HG03520 (cell line): ENCODE results near the gene ASGR1.

Experiments used
- ATAC-seq: cut with Tn5 transposase; IDR thresholded peaks from one replicate; pipeline ENCODE4 v1.9.1; 2021; ENCODE audit warnings: mild to moderate bottlenecking, moderate library complexity; ENCODE audit not compliant: unreplicated experiment

Gene ASGR1

GRCh38 chr17:7216242-7217112 lies 37.3 kb upstream of the ASGR1 start:
- no peak for ATAC-seq

DNA sequence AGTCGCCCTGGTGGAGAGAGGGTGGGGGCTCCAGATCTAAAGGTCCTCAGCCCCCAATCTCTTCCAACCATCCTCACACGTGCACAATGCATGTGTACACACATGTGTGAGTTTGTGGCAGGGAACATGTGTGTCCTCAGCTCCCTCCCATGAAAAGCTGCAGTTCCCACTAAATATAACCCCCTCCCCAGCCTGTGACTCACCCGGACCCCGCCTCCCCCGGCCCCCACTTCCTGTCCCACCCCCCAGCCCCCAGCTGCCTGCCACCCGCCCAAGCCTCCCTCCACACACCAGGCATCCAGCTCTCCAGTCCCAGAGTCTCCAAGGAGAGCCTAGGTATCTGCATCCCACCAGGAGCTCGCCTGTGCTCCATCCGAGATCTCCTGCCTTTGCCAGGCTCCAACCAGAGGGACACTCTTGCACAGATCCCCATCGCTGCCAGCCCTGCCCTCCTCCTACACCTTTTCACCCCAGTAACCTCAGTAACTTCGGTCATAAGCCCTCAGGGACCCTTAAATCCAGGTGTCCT lies 36.5 kb upstream of the ASGR1 start:
- ATAC-seq = no peak

DNA sequence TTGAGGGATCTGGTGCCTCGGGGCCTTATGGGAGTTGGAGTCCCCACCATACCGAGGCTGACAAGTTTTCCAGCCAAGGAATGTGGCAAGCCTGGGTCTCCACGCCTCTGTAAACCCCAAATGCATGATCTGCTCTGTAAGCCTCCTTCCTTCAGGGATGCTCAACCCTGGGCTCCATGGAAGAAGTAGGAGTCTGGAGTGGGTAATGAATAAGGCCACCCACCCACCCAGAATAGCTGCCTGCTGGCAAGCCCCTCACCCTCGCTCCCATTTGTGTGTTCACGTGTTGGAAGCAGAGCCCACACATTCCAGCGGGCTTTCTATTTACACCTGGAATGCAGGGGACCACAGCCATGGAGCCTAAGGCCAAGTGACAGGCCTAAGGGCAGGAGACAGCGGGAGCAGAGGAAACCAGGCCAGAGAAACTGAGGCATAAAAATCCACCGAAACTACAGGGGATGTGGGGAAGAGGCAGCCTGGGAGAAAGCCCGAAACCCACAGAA lies 36.0 kb upstream of the ASGR1 start:
- no peak for ATAC-seq

GRCh38 chr17:7214300-7215135 lies 35.3 kb upstream of the ASGR1 start:
- peak; percentile 65 for ATAC-seq

- no peak for ATAC-seq
Observed at GRCh38 chr17:7213895-7214299, 34.7 kb upstream of the ASGR1 start.

GRCh38 chr17:7211491-7212273 lies 32.5 kb upstream of the ASGR1 start:
- no peak for ATAC-seq

DNA sequence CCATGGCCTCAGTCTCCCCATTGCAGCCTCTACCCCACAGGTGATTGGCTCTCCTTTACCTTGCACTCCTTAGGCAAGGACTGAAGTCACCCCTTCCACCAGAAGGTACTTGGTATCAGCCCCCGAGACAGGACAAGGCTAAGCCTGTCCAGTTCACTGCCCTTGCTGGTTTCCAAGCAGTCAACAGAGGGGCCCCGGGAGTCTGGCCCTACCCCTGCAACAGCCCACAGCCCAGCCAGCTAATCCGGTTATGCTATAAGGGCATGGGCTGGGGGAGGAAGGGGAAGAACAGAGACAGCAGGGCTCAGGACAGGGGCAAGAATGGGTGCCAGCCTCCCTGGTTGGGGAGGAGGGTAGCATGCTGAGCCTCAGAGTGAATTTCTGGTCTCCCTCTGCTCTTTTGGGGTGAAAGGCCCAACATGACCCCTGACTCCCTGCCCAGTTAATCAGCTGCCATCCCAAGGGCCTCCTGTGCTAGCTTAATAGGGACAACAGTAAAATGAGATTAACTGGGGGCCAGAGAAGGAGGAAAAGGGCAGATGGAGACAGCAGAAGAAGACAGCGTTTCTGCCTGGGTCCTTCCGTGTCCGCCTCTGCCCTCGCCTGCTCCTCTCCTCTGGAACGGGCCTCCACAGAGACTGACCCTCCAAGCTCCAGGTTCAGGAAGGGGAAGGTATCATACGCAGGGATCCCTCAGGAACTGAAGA lies 29.7 kb upstream of the ASGR1 start:
- ATAC-seq = no peak

DNA sequence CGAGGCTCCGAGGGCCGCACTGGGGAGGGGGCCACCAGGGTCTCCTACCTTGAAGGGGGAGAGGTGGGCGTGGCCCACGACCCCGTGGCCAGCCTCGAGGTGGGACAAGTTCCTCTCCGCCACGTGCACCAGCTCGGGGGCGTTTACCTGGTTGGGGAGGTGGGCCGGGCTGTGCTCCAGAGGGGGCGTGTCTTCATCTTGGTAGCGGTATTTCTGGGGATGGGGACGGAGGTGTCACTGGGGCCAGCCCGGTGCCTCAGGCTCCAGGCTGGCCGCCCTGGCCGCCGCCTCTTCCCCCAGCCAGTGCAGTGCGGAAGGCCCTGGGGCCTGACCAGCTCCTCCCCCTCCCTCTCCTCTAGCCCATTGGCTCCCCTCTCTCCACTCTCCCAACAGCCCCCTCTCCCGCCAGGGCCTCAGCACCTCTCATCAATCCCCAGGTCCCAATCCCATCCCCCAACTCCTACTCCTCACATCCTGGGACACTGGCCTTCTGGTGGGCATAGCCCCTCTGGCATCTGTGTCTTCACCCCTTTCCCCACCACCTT lies 28.9 kb upstream of the ASGR1 start:
- ATAC-seq = no peak

GRCh38 chr17:7207120-7208001 lies 28.2 kb upstream of the ASGR1 start:
- no peak for ATAC-seq

DNA sequence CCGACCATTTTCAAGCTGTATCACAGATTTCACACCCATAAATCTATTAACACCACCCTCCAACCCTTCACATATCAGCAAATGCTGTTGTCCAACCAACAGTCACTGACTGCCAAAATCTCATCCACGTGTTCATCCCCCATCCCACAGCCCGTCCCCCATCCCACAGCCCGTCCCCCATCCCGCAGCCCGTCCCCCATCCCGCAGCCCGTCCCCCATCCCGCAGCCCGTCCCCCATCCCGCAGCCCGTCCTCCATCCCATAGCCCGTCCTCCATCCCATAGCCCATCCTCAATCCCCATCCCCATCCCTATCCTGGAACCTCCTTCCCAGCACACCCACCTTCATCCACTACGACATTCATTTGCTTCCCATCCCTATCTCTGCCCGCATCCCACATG lies 26.4 kb upstream of the ASGR1 start:
- no peak for ATAC-seq

GRCh38 chr17:7204828-7205461 lies 25.8 kb upstream of the ASGR1 start:
- ATAC-seq = peak; percentile 72

GRCh38 chr17:7204336-7204735 lies 25.2 kb upstream of the ASGR1 start:
- no peak for ATAC-seq

GRCh38 chr17:7203391-7203790 lies 24.2 kb upstream of the ASGR1 start:
- no peak for ATAC-seq

DNA sequence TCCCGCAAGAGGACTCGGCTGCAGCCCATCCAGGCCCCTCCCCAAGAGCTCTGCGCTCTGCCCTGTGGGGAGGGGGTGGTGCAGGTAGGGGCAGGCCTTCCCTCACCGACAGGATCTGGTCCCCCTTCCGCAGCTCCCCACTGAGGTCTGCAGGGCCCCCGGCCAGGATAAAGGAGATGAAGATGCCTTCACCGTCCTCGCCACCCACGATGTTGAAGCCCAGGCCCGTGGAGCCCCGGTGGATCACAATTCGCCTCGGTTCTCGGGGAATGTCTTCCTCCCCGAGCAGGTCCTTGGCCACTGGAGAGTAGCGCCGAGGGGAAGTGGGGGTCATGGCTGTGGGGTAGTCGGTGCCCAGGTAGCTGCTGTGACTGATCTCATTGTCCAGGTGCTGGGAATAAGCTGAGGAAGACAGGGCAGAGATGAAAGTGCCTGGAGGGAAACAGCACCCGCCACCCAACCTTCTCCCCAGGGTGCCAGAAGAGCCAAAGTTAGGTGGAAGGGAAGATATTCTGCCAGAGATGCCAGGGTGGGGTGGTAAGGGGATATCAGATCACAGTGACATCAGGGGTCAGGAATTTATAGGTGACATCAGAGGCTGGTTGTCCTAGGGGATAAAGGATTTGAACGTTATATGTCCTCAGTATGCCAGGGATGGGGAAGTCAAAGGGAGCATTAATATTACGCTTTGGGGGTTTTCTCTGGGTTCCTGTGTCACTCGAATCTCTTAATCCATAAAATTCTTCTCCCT lies 17.7 kb upstream of the ASGR1 start:
- no peak for ATAC-seq

- no peak for ATAC-seq
Observed at GRCh38 chr17:7195971-7196370, 16.8 kb upstream of the ASGR1 start.

DNA sequence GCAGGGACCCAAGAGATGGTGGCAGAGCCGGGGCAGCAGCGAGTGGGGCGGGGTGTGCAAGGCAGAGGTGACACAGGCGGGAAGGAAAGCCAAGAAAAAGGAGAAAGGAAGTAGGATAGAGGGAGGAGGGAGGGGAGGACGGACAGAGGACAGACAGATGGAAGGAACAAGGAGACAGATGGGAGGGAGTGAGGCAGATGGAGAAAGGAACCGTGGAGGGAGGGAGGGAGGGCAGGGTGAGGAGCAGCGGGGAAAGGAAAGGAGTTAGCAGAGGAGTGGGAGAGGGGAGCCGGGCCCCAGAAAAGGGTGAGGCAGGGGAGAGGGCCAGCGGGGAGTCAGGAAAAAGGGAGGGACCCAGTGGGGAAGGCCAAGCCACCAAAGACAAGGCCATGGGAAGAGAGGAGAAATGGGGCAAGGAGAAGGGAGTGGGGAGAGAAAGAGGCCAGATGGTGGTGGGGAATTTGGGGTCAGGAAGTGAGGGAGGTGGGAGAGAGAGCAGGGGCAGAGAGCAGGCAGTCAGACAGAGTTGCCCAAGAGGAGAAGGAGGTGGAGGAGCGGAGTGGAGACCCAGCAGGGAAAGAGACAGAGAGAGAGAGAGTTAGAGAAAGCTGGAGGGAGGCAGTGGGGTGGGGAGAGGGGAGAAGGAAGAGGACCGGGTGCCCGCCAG lies 13.2 kb upstream of the ASGR1 start:
- ATAC-seq = no peak

GRCh38 chr17:7191571-7192270 lies 12.6 kb upstream of the ASGR1 start:
- no peak for ATAC-seq
